HCT116 (cell line): ENCODE measurements around the gene SAMD4A.

Experiments used
- FOSL1 ChIP-seq: IDR thresholded peaks from 2 replicates; pipeline ENCODE4 v1.6.1; 2012; ENCODE audit warnings: low read depth
- POLR2A ChIP-seq: IDR thresholded peaks from 2 replicates; pipeline ENCODE4 v1.7.0; 2011; ENCODE audit warnings: borderline replicate concordance; ENCODE audit not compliant: insufficient read depth, insufficient read length; ENCODE audit errors: extremely low read depth
- ZNF274 ChIP-seq: fragments of 200-500 bp; sonication (Bioruptor generic); IDR thresholded peaks from 2 replicates; pipeline ENCODE4 v1.6.1; 2014; ENCODE audit warnings: mild to moderate bottlenecking, low read depth, low read length, inconsistent platforms
- TF ChIP-seq, protein P1 (sequence below), 3 experiments: fragments of 200-600 bp in 1 of 3; sonication (generic) in 1 of 3; IDR thresholded peaks in 2 of 3; conservative IDR thresholded peaks in 1 of 3; 2 replicates each; pipeline ENCODE4 v1.5.1; 2012 to 2017; ENCODE audit warnings: low read depth in 2 of 3, low read length in 2 of 3, antibody characterized with exemption in 1 of 3, borderline replicate concordance in 1 of 3, control low read depth in 1 of 3, mild to moderate bottlenecking in 1 of 3, mixed read lengths in 1 of 3, mixed run types in 1 of 3, moderate library complexity in 1 of 3; ENCODE audit not compliant: insufficient read depth in 1 of 3

GRCh38 chr14:54533100-54533499, 33.8 kb upstream of the SAMD4A start:
- TF ChIP-seq POLR2A (no peak), ZNF274 (no peak), FOSL1 (no peak)
- TF ChIP-seq, protein P1, sequence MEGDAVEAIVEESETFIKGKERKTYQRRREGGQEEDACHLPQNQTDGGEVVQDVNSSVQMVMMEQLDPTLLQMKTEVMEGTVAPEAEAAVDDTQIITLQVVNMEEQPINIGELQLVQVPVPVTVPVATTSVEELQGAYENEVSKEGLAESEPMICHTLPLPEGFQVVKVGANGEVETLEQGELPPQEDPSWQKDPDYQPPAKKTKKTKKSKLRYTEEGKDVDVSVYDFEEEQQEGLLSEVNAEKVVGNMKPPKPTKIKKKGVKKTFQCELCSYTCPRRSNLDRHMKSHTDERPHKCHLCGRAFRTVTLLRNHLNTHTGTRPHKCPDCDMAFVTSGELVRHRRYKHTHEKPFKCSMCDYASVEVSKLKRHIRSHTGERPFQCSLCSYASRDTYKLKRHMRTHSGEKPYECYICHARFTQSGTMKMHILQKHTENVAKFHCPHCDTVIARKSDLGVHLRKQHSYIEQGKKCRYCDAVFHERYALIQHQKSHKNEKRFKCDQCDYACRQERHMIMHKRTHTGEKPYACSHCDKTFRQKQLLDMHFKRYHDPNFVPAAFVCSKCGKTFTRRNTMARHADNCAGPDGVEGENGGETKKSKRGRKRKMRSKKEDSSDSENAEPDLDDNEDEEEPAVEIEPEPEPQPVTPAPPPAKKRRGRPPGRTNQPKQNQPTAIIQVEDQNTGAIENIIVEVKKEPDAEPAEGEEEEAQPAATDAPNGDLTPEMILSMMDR (IDR thresholded peaks at IDR 0.05 in 2 of 3, conservative IDR thresholded peaks at IDR 0.05 in 1 of 3; ENCODE audit: borderline replicate concordance in 1 of 3, insufficient read depth in 1 of 3, low read depth in 2 of 3, low read length in 2 of 3) = no peak
